Testis (tissue), 2 donors: Measurements from ENCODE around the gene YWHAH.

Experiments used
- CTCF ChIP-seq, 3 experiments: fragments of 450-650 bp in 2 of 3; fragments of 200-600 bp in 1 of 3; sonication (generic) in 1 of 3; IDR thresholded peaks; one replicate each; pipeline ENCODE4 v1.5.1; 2016 to 2019; ENCODE audit warnings: antibody characterized with exemption in 3 of 3, mild to moderate bottlenecking in 2 of 3, moderate library complexity in 1 of 3
- POLR2A ChIP-seq: fragments of 450-650 bp; IDR thresholded peaks from one replicate; pipeline ENCODE4 v1.6.1; 2017; ENCODE audit warnings: antibody characterized with exemption, mild to moderate bottlenecking, moderate library complexity

GRCh38 chr22:31927562-31927961 lies 16.8 kb upstream of the YWHAH start:
- TF ChIP-seq CTCF (IDR thresholded peaks at IDR 0.05) (no peak), POLR2A (no peak)
